Muscle layer of colon (tissue), 2 donors: Measurements from ENCODE around the gene TM4SF5.

Experiments used
- H3K27ac ChIP-seq: one replicate; pipeline ENCODE4 v1.7.0; 2013; ENCODE audit warnings: low read depth, mild to moderate bottlenecking, low read length, moderate library complexity
- H3K27me3 ChIP-seq, 2 donors: one replicate each; pipeline ENCODE4 v1.7.0; 2013; ENCODE audit warnings: low read length in 2 of 2, mild to moderate bottlenecking in 2 of 2; ENCODE audit not compliant: insufficient read depth in 2 of 2, control insufficient read depth in 1 of 2
- H3K36me3 ChIP-seq: one replicate; pipeline ENCODE4 v1.7.0; 2013; ENCODE audit warnings: mild to moderate bottlenecking, low read length; ENCODE audit not compliant: insufficient read depth
- H3K4me1 ChIP-seq: one replicate; pipeline ENCODE4 v1.7.0; 2013; ENCODE audit warnings: mild to moderate bottlenecking, low read length; ENCODE audit not compliant: insufficient read depth
- H3K4me3 ChIP-seq, 2 donors: one replicate each; pipeline ENCODE4 v1.7.0; 2013; ENCODE audit warnings: low read length in 2 of 2, low read depth in 1 of 2, mild to moderate bottlenecking in 1 of 2, moderate library complexity in 1 of 2
- H3K9ac ChIP-seq: one replicate; pipeline ENCODE4 v1.7.0; 2013; ENCODE audit warnings: low read length
- H3K9me3 ChIP-seq: one replicate; pipeline ENCODE4 v1.7.0; 2013; ENCODE audit warnings: mild to moderate bottlenecking, low read length
- donor health status: abdominal sarcoma.
- donor health status: Adenocarcinoma of cecum.

TM4SF5 gene

DNA sequence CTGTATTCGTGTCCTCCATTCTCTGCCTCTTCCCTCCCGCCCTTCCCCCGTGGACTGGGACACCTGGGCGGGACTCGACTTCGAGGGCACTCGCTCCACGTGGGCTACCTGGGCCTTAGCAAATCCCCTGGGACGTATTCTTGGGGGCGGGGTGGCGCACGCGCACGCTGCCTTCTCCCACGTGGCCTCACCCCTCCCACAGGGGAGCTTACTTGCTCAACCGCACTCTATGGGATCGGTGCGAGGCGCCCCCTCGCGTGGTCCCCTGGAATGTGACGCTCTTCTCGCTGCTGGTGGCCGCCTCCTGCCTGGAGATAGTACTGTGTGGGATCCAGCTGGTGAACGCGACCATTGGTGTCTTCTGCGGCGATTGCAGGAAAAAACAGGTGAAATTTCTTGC is 11.0 kb downstream of the TM4SF5 start:
- no peaks in the 10 kb centered on the region for H3K36me3 ChIP-seq
- H3K9ac ChIP-seq, result no peak overlapping the region
- H3K4me3 ChIP-seq, result no peak overlapping the region
- no peaks in the 10 kb centered on the region for H3K9me3 ChIP-seq
- H3K27me3 ChIP-seq, result peaks cover 22 to 23% of the 10 kb centered on the region in 2 donors
- H3K4me1 ChIP-seq, result peaks cover 18% of the 10 kb centered on the region
- no peak overlapping the region for H3K27ac ChIP-seq

DNA sequence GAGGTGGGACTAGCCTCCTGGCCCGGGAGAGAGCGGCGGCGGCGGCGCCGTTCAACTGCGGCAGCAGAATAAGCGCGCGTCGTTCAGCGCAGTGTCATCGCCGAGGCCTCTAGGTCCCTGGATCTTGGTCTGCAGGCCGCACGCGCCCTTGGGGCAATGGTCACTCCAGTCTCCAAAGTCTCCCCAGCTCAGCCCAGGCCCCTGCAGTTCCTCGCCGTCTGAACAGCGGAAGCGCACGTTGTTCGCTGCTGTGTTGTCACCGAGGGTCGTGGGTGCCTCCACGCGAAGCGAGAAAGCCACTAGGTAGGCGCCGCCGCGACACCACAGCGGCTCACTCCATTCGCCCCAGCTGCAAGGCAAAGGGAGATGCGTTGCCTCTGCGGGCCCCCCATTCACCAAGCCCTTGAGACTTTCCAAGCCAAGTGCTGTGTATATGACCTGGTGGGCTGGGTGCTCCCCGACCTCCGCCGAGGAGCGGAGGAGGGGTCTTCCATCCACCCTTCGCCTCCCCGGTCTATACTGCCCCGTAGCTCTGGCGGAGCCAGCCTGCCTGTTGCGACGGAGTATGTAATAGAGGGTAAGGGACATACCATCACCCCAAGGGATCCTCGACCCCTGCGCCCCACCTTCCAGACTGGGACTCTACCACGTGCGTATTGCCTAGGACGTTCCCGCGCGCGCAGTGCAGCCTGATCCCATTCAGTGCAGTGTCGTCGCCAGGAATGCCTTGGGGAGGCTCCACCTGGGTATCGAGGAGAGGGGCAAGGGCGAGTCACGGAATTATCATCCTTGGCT is 13.8 kb downstream of the TM4SF5 start:
- Histone ChIP-seq H3K36me3 (no peaks in the 10 kb centered on the region), H3K9me3 (no peaks in the 10 kb centered on the region), H3K27ac (peak overlapping the region; percentile 54), H3K27me3 (peaks cover 17 to 23% of the 10 kb centered on the region in 2 donors), H3K4me3 (peak overlapping the region; percentile 7 to 61), H3K9ac (no peak overlapping the region), H3K4me1 (peaks cover 28% of the 10 kb centered on the region)

DNA sequence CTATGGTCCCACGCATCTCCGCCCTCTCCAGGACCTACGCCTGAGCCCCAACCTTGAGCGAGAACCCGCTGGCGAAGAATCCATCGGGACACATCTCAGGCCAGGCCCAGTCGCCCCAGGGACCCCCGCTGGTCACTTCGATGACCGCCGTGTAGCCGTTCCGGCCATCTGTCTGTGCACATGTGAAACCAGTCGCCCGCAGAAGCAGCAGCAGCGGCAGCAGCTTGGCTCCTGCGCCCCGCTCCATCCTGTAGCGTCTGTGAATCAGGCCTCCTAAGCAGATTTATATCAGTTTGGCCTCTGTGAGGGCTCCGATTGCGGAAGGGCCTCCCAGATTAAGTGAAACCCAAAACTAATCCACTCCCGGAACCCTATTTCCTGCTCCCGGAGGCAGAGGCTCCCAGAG is 14.4 kb downstream of the TM4SF5 start, which contains the start of gene VMO1:
TSS of gene VMO1 (minus strand) at position 259 of the 406 bp plus-strand sequence. CDS start at position 247, 12 bp downstream.
- Histone ChIP-seq H3K9me3 (no peaks in the 10 kb centered on the region), H3K9ac (no peak within 1 kb of the TSS), H3K36me3 (no peaks in the 10 kb centered on the region), H3K4me1 (peaks cover 32% of the 10 kb centered on the region), H3K4me3 (peak within 1 kb of the TSS; percentile 7 to 61), H3K27ac (peak within 1 kb of the TSS; percentile 54), H3K27me3 (peaks cover 12 to 23% of the 10 kb centered on the region in 2 donors)

DNA sequence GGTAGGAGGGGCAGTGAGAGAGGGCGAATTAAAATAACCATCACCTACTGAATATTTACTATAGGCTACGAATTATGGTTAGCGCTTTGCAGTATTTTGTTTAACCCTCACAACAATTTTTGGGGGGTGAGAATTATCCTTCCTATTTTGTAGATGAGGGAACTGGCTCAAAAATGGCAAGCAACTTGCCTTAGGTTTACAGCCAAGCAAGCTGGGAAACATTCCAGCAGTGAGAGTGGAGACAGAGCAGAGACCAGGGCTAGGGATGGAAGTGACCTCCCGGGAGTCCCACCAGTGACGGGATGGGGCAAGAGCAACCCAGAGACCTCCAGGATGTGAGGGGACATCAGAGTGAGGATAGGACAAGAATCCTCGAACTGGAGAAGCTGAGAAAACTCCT is 14.8 kb downstream of the TM4SF5 start:
- H3K4me1 ChIP-seq, result peaks cover 32% of the 10 kb centered on the region
- no peak overlapping the region for H3K9ac ChIP-seq

DNA sequence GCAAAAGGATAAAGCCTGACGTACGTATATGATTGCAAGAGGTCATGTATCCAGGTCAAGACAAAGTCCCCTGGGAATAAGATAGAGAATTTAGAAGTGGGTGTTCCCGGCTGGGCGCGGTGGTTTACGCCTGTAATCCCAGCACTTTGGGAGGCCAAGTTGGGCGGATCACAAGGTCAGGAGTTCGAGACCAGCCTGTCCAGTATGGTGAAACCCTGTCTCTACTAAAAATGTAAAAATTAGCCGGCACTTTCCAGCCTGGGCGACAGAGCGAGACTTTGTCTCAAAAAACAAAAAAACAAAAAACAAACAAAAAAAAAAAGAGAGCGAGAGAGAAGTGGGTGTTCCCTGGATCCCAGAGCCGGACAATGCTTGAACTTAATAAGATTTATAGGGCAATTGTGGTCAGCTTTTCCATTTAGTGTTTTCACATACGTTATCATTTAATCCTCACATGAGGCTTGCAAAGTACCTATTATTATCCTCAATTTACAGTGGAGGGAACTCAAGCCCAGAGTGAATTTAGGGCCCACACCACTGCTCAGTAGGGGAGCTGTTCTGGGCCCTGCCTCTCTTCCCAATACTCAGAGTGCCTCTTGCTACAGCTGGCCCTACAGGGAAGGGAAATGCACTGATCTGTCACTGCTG is 16.6 kb downstream of the TM4SF5 start:
- no peaks in the 10 kb centered on the region for H3K9me3 ChIP-seq
- H3K27me3 ChIP-seq, result peaks cover 7 to 10% of the 10 kb centered on the region in 2 donors
- H3K4me1 ChIP-seq, result peaks cover 32% of the 10 kb centered on the region
- H3K9ac ChIP-seq, result no peak overlapping the region
- no peak overlapping the region for H3K27ac ChIP-seq
- H3K4me3 ChIP-seq, result no peak overlapping the region
- H3K36me3 ChIP-seq, result no peaks in the 10 kb centered on the region

More for the DNA sequence above, 14.8 kb downstream of the TM4SF5 start:
- no peaks in the 10 kb centered on the region for H3K36me3 ChIP-seq
- H3K27me3 ChIP-seq, result peaks cover 12 to 23% of the 10 kb centered on the region in 2 donors
- H3K4me3 ChIP-seq, result peak overlapping the region; percentile 7 to 61
- peak overlapping the region; percentile 54 for H3K27ac ChIP-seq
- H3K9me3 ChIP-seq, result no peaks in the 10 kb centered on the region

DNA sequence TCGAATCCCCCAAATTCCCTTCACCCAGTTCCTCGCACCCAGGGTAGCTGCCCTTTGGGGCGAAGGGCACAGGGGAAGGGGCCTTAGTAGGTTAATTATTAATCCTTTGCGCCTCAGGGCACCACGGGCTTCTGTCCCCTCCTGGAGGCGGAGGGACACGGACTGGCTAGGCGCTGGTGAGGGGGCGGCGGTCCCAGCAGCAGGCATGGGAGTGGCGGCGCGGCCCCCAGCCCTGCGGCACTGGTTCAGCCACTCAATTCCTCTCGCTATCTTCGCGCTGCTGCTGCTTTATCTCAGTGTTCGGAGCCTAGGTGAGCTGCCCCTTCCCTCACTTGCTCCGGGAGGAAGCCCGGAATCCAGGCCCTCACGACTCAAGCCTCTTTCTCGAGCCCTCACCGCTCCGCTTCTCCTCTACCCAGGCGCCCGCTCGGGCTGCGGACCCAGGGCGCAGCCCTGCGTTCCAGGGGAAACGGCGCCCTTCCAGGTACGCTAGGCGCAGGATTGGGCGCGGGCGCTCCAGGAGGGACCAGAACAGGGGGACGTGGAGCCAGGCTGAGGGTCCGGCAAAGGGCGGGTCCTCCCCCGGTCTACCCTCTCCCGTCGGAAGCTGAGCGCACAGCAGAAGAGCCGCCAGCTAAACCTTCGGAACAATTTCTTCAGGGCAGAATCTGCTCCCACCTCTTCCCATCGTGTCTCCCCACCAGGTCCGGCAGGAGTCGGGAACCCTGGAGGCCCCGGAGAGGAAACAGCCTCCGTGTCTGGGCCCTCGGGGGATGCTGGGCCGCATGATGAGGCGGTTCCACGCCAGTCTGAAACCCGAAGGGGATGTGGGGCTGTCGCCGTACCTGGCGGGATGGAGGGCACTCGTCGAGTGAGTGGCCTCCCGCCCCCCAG is 17.4 kb downstream of the TM4SF5 start, which contains the start of gene GLTPD2:
TSS of gene GLTPD2 (plus strand) at position 158 of the 894 bp plus-strand sequence. CDS start at position 206, 48 bp downstream.
- H3K4me1 ChIP-seq, result peaks cover 32% of the 10 kb centered on the region
- no peaks in the 10 kb centered on the region for H3K9me3 ChIP-seq
- peak within 1 kb of the TSS; percentile 57 for H3K9ac ChIP-seq
- peaks cover 0 to 8% of the 10 kb centered on the region in 2 donors for H3K27me3 ChIP-seq
- peak within 1 kb of the TSS; percentile 73 for H3K27ac ChIP-seq
- H3K4me3 ChIP-seq, result peak within 1 kb of the TSS; percentile 61 to 68
- no peaks in the 10 kb centered on the region for H3K36me3 ChIP-seq

DNA sequence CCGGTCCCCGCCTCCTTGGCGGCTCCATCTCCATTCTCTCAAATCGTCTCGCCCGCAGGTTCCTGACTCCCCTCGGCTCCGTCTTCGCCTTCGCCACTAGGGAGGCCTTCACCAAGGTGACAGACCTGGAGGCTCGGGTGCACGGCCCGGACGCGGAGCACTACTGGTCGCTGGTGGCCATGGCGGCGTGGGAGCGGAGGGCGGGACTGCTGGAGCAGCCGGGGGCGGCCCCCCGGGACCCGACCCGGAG is 17.9 kb downstream of the TM4SF5 start:
- no peaks in the 10 kb centered on the region for H3K36me3 ChIP-seq
- peak overlapping the region; percentile 61 to 68 for H3K4me3 ChIP-seq
- H3K27me3 ChIP-seq, result peaks cover 0 to 3% of the 10 kb centered on the region in 2 donors
- H3K9me3 ChIP-seq, result no peaks in the 10 kb centered on the region
- H3K27ac ChIP-seq, result peak overlapping the region; percentile 73
- H3K4me1 ChIP-seq, result peaks cover 32% of the 10 kb centered on the region
- peak overlapping the region; percentile 57 for H3K9ac ChIP-seq

DNA sequence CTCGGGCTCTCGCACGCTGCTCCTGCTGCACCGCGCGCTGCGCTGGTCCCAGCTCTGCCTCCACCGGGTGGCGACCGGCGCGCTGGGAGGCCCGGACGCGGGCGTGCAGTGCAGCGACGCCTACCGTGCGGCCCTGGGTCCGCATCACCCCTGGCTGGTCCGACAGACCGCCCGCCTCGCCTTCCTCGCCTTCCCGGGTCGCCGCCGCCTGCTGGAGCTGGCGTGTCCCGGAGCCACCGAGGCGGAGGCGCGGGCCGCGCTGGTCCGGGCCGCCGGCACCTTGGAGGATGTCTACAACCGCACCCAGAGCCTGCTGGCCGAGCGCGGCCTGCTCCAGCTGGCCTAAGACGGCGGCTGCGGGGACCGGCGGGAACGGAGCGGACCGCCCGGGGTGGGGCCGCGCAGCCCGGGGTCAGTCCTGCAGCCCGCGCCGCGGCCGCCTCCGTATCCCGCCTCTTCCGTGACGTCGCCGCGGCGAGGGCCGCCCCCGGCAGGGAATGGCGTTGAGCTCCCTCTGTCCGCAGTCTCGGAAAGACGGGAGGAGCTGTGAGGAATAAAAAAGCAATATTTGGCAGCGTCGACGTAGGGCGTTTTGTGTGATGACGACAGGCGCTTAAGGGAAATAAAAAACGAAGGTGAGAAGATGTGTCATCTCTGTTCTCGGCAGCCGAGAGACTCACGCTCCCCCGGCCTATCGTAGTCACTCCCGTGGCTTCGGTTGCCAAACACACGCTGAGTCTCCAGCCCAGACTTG is 18.4 kb downstream of the TM4SF5 start:
- H3K36me3 ChIP-seq, result no peaks in the 10 kb centered on the region
- peak overlapping the region; percentile 73 for H3K27ac ChIP-seq
- no peaks in the 10 kb centered on the region for H3K27me3 ChIP-seq
- H3K4me1 ChIP-seq, result peaks cover 32% of the 10 kb centered on the region
- H3K9me3 ChIP-seq, result no peaks in the 10 kb centered on the region
- H3K9ac ChIP-seq, result peak overlapping the region; percentile 57
- peak overlapping the region; percentile 61 to 68 for H3K4me3 ChIP-seq

DNA sequence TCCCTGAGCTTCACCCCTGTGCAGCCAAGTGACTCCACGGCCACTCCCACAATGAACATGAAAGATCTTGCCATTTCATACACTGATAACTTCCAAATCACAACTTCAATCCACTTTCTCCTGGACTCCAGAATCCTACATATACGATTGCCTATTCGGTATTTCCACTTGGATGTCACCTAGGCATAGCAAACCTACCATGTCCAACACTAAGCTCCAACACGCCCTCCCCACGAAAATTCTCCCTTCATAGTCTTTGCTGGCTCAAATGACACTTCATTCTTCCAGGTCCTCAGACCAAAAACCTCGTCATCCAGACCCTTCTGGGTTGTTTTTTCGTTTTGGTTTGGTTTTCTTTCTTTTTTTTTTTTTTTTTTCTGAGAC is 19.0 kb downstream of the TM4SF5 start:
- peak overlapping the region; percentile 73 for H3K27ac ChIP-seq
- peak overlapping the region; percentile 15 for H3K9ac ChIP-seq
- no peaks in the 10 kb centered on the region for H3K9me3 ChIP-seq
- H3K4me1 ChIP-seq, result peaks cover 26% of the 10 kb centered on the region
- no peaks in the 10 kb centered on the region for H3K27me3 ChIP-seq
- peak overlapping the region; percentile 61 for H3K4me3 ChIP-seq
- no peaks in the 10 kb centered on the region for H3K36me3 ChIP-seq

DNA sequence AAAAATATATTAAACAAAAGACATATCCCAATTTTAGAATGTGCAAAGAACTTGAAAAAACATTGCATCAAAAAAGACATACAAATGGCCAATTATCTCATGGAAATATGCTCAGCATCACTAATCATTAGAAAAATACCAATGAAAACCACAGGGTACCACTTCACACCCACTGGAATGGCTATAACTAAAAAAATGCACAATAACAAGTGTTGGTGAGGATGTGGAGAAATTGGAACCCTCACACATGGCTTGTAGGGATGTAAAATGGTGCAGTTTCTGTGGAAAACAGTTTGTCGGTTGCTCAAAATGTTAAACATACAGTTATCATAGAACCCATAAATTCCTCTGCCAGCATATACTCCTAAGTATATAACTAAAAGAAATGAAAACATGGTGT is 23.5 kb downstream of the TM4SF5 start:
- peaks cover 15% of the 10 kb centered on the region for H3K36me3 ChIP-seq
- no peak overlapping the region for H3K9ac ChIP-seq
- no peaks in the 10 kb centered on the region for H3K9me3 ChIP-seq
- H3K4me1 ChIP-seq, result peaks cover 14% of the 10 kb centered on the region
- no peaks in the 10 kb centered on the region for H3K27me3 ChIP-seq
- no peak overlapping the region for H3K27ac ChIP-seq
- peak overlapping the region in 1 of 2 donors; percentile 100 for H3K4me3 ChIP-seq
